CD4-positive, alpha-beta memory T cell (primary cell): Measurements from ENCODE around the gene PNMA8C. TPM values are rescaled to one million over a fixed set of nuclear protein-coding genes. Genes with fewer than 3 reads are reported as not detected.

ENCODE experiments used
- CTCF ChIA-PET: fragments of 350-600 bp; sonication (Branson Sonifier 250); formaldehyde crosslinking; loops from one replicate; lab custom pipeline; 2021; ENCODE audit warnings: inconsistent platforms; ENCODE audit not compliant: partially characterized antibody; lab: Charles Lee
- POLR2A ChIA-PET: fragments of 350-600 bp; sonication (Branson Sonifier 250); formaldehyde crosslinking; loops from one replicate; lab custom pipeline; 2021; ENCODE audit not compliant: partially characterized antibody; lab: Charles Lee
- DNase-seq, 5 donors: peaks; one replicate each; pipeline versions ENCODE4 v3.0.0 to v3.0.0-alpha.2; 2020 to 2022; ENCODE audit warnings: mixed read lengths in 1 of 5
- H3K27ac ChIP-seq: one replicate; pipeline ENCODE4 v1.7.0; 2013; ENCODE audit warnings: low read depth, low read length
- H3K27me3 ChIP-seq: 2 replicates; pipeline ENCODE4 v1.7.0; 2013; ENCODE audit warnings: mild to moderate bottlenecking, low read length, moderate library complexity; ENCODE audit not compliant: insufficient read depth
- H3K36me3 ChIP-seq: 2 replicates; pipeline ENCODE4 v1.7.0; 2013; ENCODE audit warnings: mild to moderate bottlenecking, low read length, moderate library complexity; ENCODE audit not compliant: insufficient read depth
- H3K4me1 ChIP-seq: 2 replicates; pipeline ENCODE4 v1.7.0; 2013; ENCODE audit warnings: mild to moderate bottlenecking, low read length, moderate library complexity; ENCODE audit not compliant: insufficient read depth
- H3K4me3 ChIP-seq, 2 donors: one replicate each; pipeline ENCODE4 v1.7.0; 2013; ENCODE audit warnings: low read length in 2 of 2, mild to moderate bottlenecking in 1 of 2
- H3K9me3 ChIP-seq, 2 donors: one replicate each; pipeline ENCODE4 v1.7.0; 2013; ENCODE audit warnings: low read length in 2 of 2, control low read depth in 1 of 2; ENCODE audit not compliant: control insufficient read depth in 1 of 2
- H3K27ac Mint-ChIP-seq, 7 donors: one replicate each; pipeline ENCODE4 v1.8.0; 2020 to 2021; ENCODE audit warnings: mixed read lengths in 7 of 7, mild to moderate bottlenecking in 6 of 7, inconsistent platforms in 3 of 7, moderate library complexity in 3 of 7
- H3K27me3 Mint-ChIP-seq, 2 donors: one replicate each; pipeline ENCODE4 v1.8.0; 2020 to 2021; ENCODE audit warnings: mixed read lengths in 2 of 2
- H3K36me3 Mint-ChIP-seq, 2 donors: one replicate each; pipeline ENCODE4 v1.8.0; 2020 to 2021; ENCODE audit warnings: mixed read lengths in 2 of 2, inconsistent platforms in 1 of 2, mild to moderate bottlenecking in 1 of 2
- H3K4me1 Mint-ChIP-seq, 4 donors: one replicate each; pipeline ENCODE4 v1.8.0; 2020 to 2021; ENCODE audit warnings: mixed read lengths in 4 of 4, mild to moderate bottlenecking in 1 of 4
- H3K4me3 Mint-ChIP-seq, 8 donors: one replicate each; pipeline ENCODE4 v1.8.0; 2020 to 2021; ENCODE audit warnings: mixed read lengths in 8 of 8, mild to moderate bottlenecking in 7 of 8, moderate library complexity in 6 of 8, inconsistent platforms in 3 of 8
- H3K9me3 Mint-ChIP-seq, 8 donors: one replicate each; pipeline ENCODE4 v1.8.0; 2020 to 2021; ENCODE audit warnings: mixed read lengths in 8 of 8, mild to moderate bottlenecking in 5 of 8, inconsistent platforms in 3 of 8, moderate library complexity in 1 of 8
- intact Hi-C: fragments of 100-400 bp; cut with micrococcal nuclease; formaldehyde crosslinking; loops from one replicate; pipeline ENCODE4 v1.15.1; 2023
- polyA plus RNA-seq, 2 donors: library from polyadenylated mRNA; unstranded; fragments of 300-500 nt; fragmentation: Illumina TruSeq; gene quantifications; one replicate each; pipeline ENCODE4 v1.2.3, GENCODE V29; 2021
- total RNA-seq, 2 experiments: library from RNA; stranded (reverse); gene quantifications; one replicate each; pipeline ENCODE4 v1.2.3, GENCODE V29; 2021

PNMA8C gene
- total RNA-seq, result not detected
- polyA plus RNA-seq, result not detected

- peak within 1 kb of the TSS in 1 of 2 donors; percentile 35 for H3K4me3 ChIP-seq
- H3K36me3 Mint-ChIP-seq, result no peaks in the 10 kb centered on the region
- H3K27me3 ChIP-seq, result peaks cover 14% of the 10 kb centered on the region
- H3K9me3 Mint-ChIP-seq, result peaks cover 0 to 2% (median 0%) of the 10 kb centered on the region in 8 donors
- no peaks in the 10 kb centered on the region for H3K9me3 ChIP-seq
- ChIA-PET POLR2A (no interaction called here), CTCF (no interaction called here)
- peak within 1 kb of the TSS; percentile 65 to 88 (median 78) for H3K4me3 Mint-ChIP-seq
- H3K36me3 ChIP-seq, result no peaks in the 10 kb centered on the region
- peaks cover 23% of the 10 kb centered on the region for H3K4me1 ChIP-seq
- H3K27me3 Mint-ChIP-seq, result peaks cover 50 to 54% of the 10 kb centered on the region in 2 donors
- intact Hi-C loops, result no loop called here
- H3K27ac Mint-ChIP-seq, result peak within 1 kb of the TSS in 5 of 7 donors; percentile 3 to 75 (median 48)
- DNase-seq, result peak in 3 of 5 donors; percentile 22 to 44 (median 29)
- H3K4me1 Mint-ChIP-seq, result peaks cover 12 to 25% (median 18%) of the 10 kb centered on the region in 4 donors
- H3K27ac ChIP-seq, result no peak within 1 kb of the TSS
Measured at GRCh38 chr19:46428239-46429135, at the start of gene PNMA8C. Gene PNMA8C, minus strand, starts transcription at chr19:46428936. Its CDS starts 577 bp downstream, at chr19:46428359.

GRCh38 chr19:46475986-46476385 lies 47.2 kb upstream of the PNMA8C start:
- H3K27me3 Mint-ChIP-seq, result peaks cover 34 to 35% of the 10 kb centered on the region in 2 donors
- Histone ChIP-seq H3K36me3 (no peaks in the 10 kb centered on the region), H3K4me3 (no peak overlapping the region), H3K27me3 (peaks cover 1% of the 10 kb centered on the region), H3K9me3 (no peaks in the 10 kb centered on the region), H3K4me1 (no peaks in the 10 kb centered on the region), H3K27ac (no peak overlapping the region)
- no peak overlapping the region for H3K4me3 Mint-ChIP-seq
- H3K9me3 Mint-ChIP-seq, result no peaks in the 10 kb centered on the region
- ChIA-PET POLR2A (interaction anchor here (0.5 kb wide), 1 partner anchor 1316 kb away, joined by 4 read pairs; no protein-coding TSS in a partner anchor), CTCF (no interaction called here)
- H3K36me3 Mint-ChIP-seq, result no peaks in the 10 kb centered on the region
- intact Hi-C loops, result no loop called here
- peaks cover 0 to 12% (median 2%) of the 10 kb centered on the region in 4 donors for H3K4me1 Mint-ChIP-seq
- no peak for DNase-seq
- no peak overlapping the region for H3K27ac Mint-ChIP-seq

- H3K27me3 ChIP-seq, result peaks cover 10% of the 10 kb centered on the region
- peaks cover 0 to 12% (median 2%) of the 10 kb centered on the region in 4 donors for H3K4me1 Mint-ChIP-seq
- no peak for DNase-seq
- ChIA-PET CTCF (interaction anchor here (1.1 kb wide), 1 partner anchor 78 kb away, joined by 3 read pairs; no protein-coding TSS in a partner anchor), POLR2A (no interaction called here)
- peaks cover 34 to 42% of the 10 kb centered on the region in 2 donors for H3K27me3 Mint-ChIP-seq
- H3K4me3 ChIP-seq, result no peak overlapping the region
- H3K9me3 ChIP-seq, result no peaks in the 10 kb centered on the region
- H3K36me3 Mint-ChIP-seq, result no peaks in the 10 kb centered on the region
- H3K9me3 Mint-ChIP-seq, result no peaks in the 10 kb centered on the region
- no peak overlapping the region for H3K27ac ChIP-seq
- no peaks in the 10 kb centered on the region for H3K4me1 ChIP-seq
- no peak overlapping the region for H3K27ac Mint-ChIP-seq
- H3K36me3 ChIP-seq, result no peaks in the 10 kb centered on the region
- intact Hi-C loops, result no loop called here
- no peak overlapping the region for H3K4me3 Mint-ChIP-seq
Measured at GRCh38 chr19:46474211-46474610, 45.5 kb upstream of the PNMA8C start.

GRCh38 chr19:46472592-46472991 lies 43.9 kb upstream of the PNMA8C start:
- peaks cover 10% of the 10 kb centered on the region for H3K27me3 ChIP-seq
- ChIA-PET POLR2A (no interaction called here), CTCF (no interaction called here)
- intact Hi-C loops, result no loop called here
- DNase-seq, result no peak
- peaks cover 0 to 7% (median 0%) of the 10 kb centered on the region in 4 donors for H3K4me1 Mint-ChIP-seq
- no peak overlapping the region for H3K4me3 Mint-ChIP-seq
- H3K4me1 ChIP-seq, result no peaks in the 10 kb centered on the region
- H3K27me3 Mint-ChIP-seq, result peaks cover 30 to 41% of the 10 kb centered on the region in 2 donors
- no peak overlapping the region for H3K27ac ChIP-seq
- no peaks in the 10 kb centered on the region for H3K9me3 Mint-ChIP-seq
- H3K36me3 ChIP-seq, result no peaks in the 10 kb centered on the region
- no peak overlapping the region for H3K4me3 ChIP-seq
- H3K9me3 ChIP-seq, result no peaks in the 10 kb centered on the region
- H3K36me3 Mint-ChIP-seq, result no peaks in the 10 kb centered on the region
- no peak overlapping the region for H3K27ac Mint-ChIP-seq

- no peaks in the 10 kb centered on the region for H3K36me3 ChIP-seq
- H3K27ac ChIP-seq, result no peak overlapping the region
- H3K27ac Mint-ChIP-seq, result no peak overlapping the region
- ChIA-PET CTCF (no interaction called here), POLR2A (no interaction called here)
- no peaks in the 10 kb centered on the region for H3K9me3 ChIP-seq
- H3K27me3 Mint-ChIP-seq, result peaks cover 32 to 43% of the 10 kb centered on the region in 2 donors
- H3K4me1 Mint-ChIP-seq, result peaks cover 2 to 9% (median 3%) of the 10 kb centered on the region in 4 donors
- DNase-seq, result no peak
- intact Hi-C loops, result no loop called here
- H3K27me3 ChIP-seq, result peaks cover 10% of the 10 kb centered on the region
- H3K9me3 Mint-ChIP-seq, result no peaks in the 10 kb centered on the region
- H3K4me3 ChIP-seq, result no peak overlapping the region
- H3K36me3 Mint-ChIP-seq, result no peaks in the 10 kb centered on the region
- peak overlapping the region in 1 of 8 donors; percentile 16 for H3K4me3 Mint-ChIP-seq
- no peaks in the 10 kb centered on the region for H3K4me1 ChIP-seq
Measured at GRCh38 chr19:46471811-46472543, 43.2 kb upstream of the PNMA8C start.

GRCh38 chr19:46471116-46471733 lies 42.5 kb upstream of the PNMA8C start, which contains the start of gene PNMA8A:
Gene PNMA8A, minus strand, starts transcription at chr19:46471563. Its CDS starts 528 bp downstream, at chr19:46471035.
- Mint-ChIP-seq H3K36me3 (no peaks in the 10 kb centered on the region), H3K4me3 (peak within 1 kb of the TSS in 1 of 8 donors; percentile 16), H3K27me3 (peaks cover 33 to 51% of the 10 kb centered on the region in 2 donors), H3K27ac (no peak within 1 kb of the TSS), H3K9me3 (no peaks in the 10 kb centered on the region), H3K4me1 (peaks cover 9 to 16% (median 10%) of the 10 kb centered on the region in 4 donors)
- no peaks in the 10 kb centered on the region for H3K36me3 ChIP-seq
- H3K4me3 ChIP-seq, result no peak within 1 kb of the TSS
- H3K4me1 ChIP-seq, result no peaks in the 10 kb centered on the region
- ChIA-PET CTCF (no interaction called here), POLR2A (no interaction called here)
- no peak within 1 kb of the TSS for H3K27ac ChIP-seq
- no peak for DNase-seq
- H3K9me3 ChIP-seq, result no peaks in the 10 kb centered on the region
- peaks cover 10% of the 10 kb centered on the region for H3K27me3 ChIP-seq
- intact Hi-C loops, result no loop called here
